Pancreas (tissue), 10 donors: Measurements from ENCODE around the gene TBC1D8. TPM values are rescaled to one million over a fixed set of nuclear protein-coding genes. Genes with fewer than 3 reads are reported as not detected.
A peak's percentile ranks its signal among the peaks of the same experiment; 100 is the strongest.

Source experiments
- ATAC-seq, 4 donors: fragments of 200-7000 bp; cut with Tn5 transposase; one replicate each; pipeline versions ENCODE4 v1.8.0 to v1.9.1; 2020; ENCODE audit warnings: mild to moderate bottlenecking in 4 of 4, moderate library complexity in 4 of 4
- DNase-seq, 6 donors: peaks; one replicate each; pipeline ENCODE4 v3.0.0-alpha.2; 2020
- FAIRE-seq: peaks from 2 replicates; lab custom pipeline; 2012; peaks lifted over from hg19 to GRCh38; lab: Jason Lieb, UNC
- H3K27ac ChIP-seq, 4 donors: fragments of 200-600 bp; sonication (generic); 1 replicate in 3 of 4; 2 replicates in 1 of 4; pipeline versions ENCODE4 v1.5.0 to v1.8.0; 2020
- H3K27me3 ChIP-seq, 4 donors: fragments of 200-600 bp; one replicate each; pipeline ENCODE4 v1.8.0; 2021
- H3K36me3 ChIP-seq, 3 donors: fragments of 200-600 bp; sonication (generic) in 1 of 3; one replicate each; pipeline versions ENCODE4 v1.5.0 to v1.8.0; 2020 to 2021
- H3K4me1 ChIP-seq, 3 donors: fragments of 200-600 bp; one replicate each; pipeline ENCODE4 v1.8.0; 2021
- H3K4me3 ChIP-seq, 4 donors: fragments of 200-600 bp; sonication (generic) in 2 of 4; one replicate each; pipeline versions ENCODE4 v1.5.0 to v1.8.0; 2020 to 2021
- H3K9me3 ChIP-seq, 4 donors: fragments of 200-600 bp; one replicate each; pipeline ENCODE4 v1.8.0; 2021
- WGBS, 2 donors: extraction: QIAGEN DNeasy Blood & Tissue Kit; methylation state at CpG; one replicate each; pipeline ENCODE4 v1.1.7; 2013; 5-methylcytosine and 5-hydroxymethylcytosine counted together
- intact Hi-C, 3 donors: fragments of 100-400 bp; cut with DNase I; formaldehyde crosslinking; loops; one replicate each; pipeline versions ENCODE4 v1.11.1 to v1.14.2; 2022
- polyA plus RNA-seq, 2 donors: library from polyadenylated mRNA; stranded (reverse); fragments of 200-250 nt; gene quantifications; one replicate each; pipeline ENCODE4 v1.2.3, GENCODE V29; 2013
- total RNA-seq, 6 donors: library from RNA; stranded (reverse); fragmentation: NEBNext Ultra II Directional in 4 of 6; extraction: Animal tissue kit (Norgen Biotek cat#: 25700) in 4 of 6; gene quantifications; one replicate each; pipeline versions ENCODE4 v1.2.1 to v1.2.4, GENCODE V29; 2021 to 2023
- TF ChIP-seq, protein P1 (sequence below), 4 donors: fragments of 200-600 bp; sonication (generic) in 3 of 4; IDR thresholded peaks; one replicate each; pipeline versions ENCODE4 v1.5.0 to v1.8.0; 2021; ENCODE audit warnings: antibody characterized with exemption in 4 of 4
- donor health status: healthy with polysubstance abuse.
- donor health status: DM: no; HTN: no; CAD: no; lungs with moderate emphysema.
- donor health status: DM: no; HTN: no; CAD: no.
- donor health status: control.
- donor health status: control.
- donor health status: Bipolar disorder and iron deficiency.
- donor health status: DM: yes; HTN: yes; CAD: no.
- donor health status: DM: no; HTN: no; CAD: no.
- donor health status: DM: no; HTN: no; CAD: no.
- donor health status: DM: yes; HTN: yes; CAD: no.

Gene TBC1D8
- total and polyA plus RNA-seq, 8 donors, result 21.3 to 46.2 (median 35.0) TPM

DNA sequence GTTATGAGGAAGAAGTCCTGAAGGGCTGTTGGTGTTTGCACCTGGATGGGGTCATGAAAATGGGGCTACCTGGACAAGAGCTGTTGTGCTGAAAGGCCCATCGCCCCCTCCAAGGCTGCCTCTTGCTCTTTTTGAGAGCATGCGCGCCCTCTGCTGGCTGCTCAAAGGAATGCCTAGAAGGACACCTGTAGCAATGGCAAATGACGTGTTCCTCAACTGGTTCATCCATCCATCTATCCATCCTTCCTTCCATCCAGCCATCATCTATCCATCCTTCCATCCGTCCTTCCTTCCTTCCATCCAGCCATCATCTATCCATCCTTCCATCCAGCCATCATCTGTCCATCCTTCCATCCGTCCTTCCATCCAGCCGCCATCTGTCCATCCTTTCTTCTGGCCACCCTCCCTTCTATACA is 166.3 kb downstream of the TBC1D8 start:
- WGBS, 2 donors, result 38 to 41% methylated on average over 7 of the region's 7 CpGs
- peak; percentile 78 to 94 (median 90) for ATAC-seq

GRCh38 chr2:100983684-100984310 is 167.4 kb downstream of the TBC1D8 start:
- intact Hi-C loops, result loop anchor here in 2 of 3 donors (5.0 to 10.0 kb wide), 3 partner anchors 249 to 371 kb away; no protein-coding TSS in a partner anchor
- WGBS, 2 donors, result 54 to 60% methylated on average over 11 of the region's 11 CpGs
- H3K4me1 ChIP-seq, result no peaks in the 10 kb centered on the region
- H3K27me3 ChIP-seq, result no peaks in the 10 kb centered on the region
- H3K36me3 ChIP-seq, result peaks cover 0 to 11% (median 5%) of the 10 kb centered on the region in 3 donors
- H3K4me3 ChIP-seq, result no peak overlapping the region
- TF ChIP-seq, protein P1, sequence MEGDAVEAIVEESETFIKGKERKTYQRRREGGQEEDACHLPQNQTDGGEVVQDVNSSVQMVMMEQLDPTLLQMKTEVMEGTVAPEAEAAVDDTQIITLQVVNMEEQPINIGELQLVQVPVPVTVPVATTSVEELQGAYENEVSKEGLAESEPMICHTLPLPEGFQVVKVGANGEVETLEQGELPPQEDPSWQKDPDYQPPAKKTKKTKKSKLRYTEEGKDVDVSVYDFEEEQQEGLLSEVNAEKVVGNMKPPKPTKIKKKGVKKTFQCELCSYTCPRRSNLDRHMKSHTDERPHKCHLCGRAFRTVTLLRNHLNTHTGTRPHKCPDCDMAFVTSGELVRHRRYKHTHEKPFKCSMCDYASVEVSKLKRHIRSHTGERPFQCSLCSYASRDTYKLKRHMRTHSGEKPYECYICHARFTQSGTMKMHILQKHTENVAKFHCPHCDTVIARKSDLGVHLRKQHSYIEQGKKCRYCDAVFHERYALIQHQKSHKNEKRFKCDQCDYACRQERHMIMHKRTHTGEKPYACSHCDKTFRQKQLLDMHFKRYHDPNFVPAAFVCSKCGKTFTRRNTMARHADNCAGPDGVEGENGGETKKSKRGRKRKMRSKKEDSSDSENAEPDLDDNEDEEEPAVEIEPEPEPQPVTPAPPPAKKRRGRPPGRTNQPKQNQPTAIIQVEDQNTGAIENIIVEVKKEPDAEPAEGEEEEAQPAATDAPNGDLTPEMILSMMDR (IDR thresholded peaks at IDR 0.05), result no peak
- H3K27ac ChIP-seq, result no peak overlapping the region
- DNase-seq, result no peak
- H3K9me3 ChIP-seq, result no peaks in the 10 kb centered on the region
- no peak for FAIRE-seq
- ATAC-seq, result peak in 3 of 4 donors; percentile 36 to 67 (median 62)

More for the DNA sequence above, 166.3 kb downstream of the TBC1D8 start:
- DNase-seq (peak; percentile 63 to 90 (median 80)), FAIRE-seq (no peak)
- peaks cover 0 to 6% (median 3%) of the 10 kb centered on the region in 3 donors for H3K36me3 ChIP-seq
- H3K4me1 ChIP-seq, result no peaks in the 10 kb centered on the region
- TF ChIP-seq, protein P1 (IDR thresholded peaks at IDR 0.05), result peak; percentile 76 to 81 (median 80)
- intact Hi-C loops, result loop anchor here in 2 of 3 donors (5.0 to 10.0 kb wide), 4 partner anchors 250 to 383 kb away; no protein-coding TSS in a partner anchor
- H3K27me3 ChIP-seq, result no peaks in the 10 kb centered on the region
- H3K4me3 ChIP-seq, result no peak overlapping the region
- no peak overlapping the region for H3K27ac ChIP-seq
- H3K9me3 ChIP-seq, result no peaks in the 10 kb centered on the region

GRCh38 chr2:100983201-100983600 is 168.0 kb downstream of the TBC1D8 start:
- 87 to 90% methylated on average over 11 to 12 of the region's 12 CpGs for WGBS, 2 donors
- intact Hi-C loops, result loop anchor here in 2 of 3 donors (5.0 to 10.0 kb wide), 3 partner anchors 248 to 371 kb away; no protein-coding TSS in a partner anchor
- ATAC-seq, result no peak
- Histone ChIP-seq H3K27ac (no peak overlapping the region), H3K4me3 (no peak overlapping the region), H3K27me3 (no peaks in the 10 kb centered on the region), H3K4me1 (no peaks in the 10 kb centered on the region), H3K36me3 (peaks cover 0 to 11% (median 9%) of the 10 kb centered on the region in 3 donors), H3K9me3 (no peaks in the 10 kb centered on the region)
- TF ChIP-seq, protein P1 (IDR thresholded peaks at IDR 0.05), result no peak
- FAIRE-seq, result no peak
- no peak for DNase-seq

DNA sequence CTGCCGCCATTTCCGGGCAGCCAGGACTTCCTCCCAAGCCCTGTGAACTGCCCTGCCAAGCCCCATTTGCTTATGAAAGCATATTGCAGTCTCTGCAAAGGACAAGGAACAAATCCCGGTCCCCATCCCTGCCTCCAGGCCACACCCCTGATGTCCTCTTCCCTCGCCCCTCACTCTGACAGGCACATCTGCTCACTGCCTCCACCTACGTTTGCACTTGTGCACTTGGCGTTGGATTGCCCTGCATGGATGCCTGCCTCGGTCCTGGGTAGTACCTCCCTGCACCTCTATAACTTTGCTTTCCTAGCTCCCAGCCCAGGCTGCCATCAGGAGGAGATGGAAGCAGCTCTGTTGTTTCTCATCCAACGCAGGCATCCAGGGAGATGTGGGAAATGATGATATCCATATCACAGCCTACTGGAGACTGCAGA is 168.7 kb downstream of the TBC1D8 start:
- peaks cover 0 to 16% (median 11%) of the 10 kb centered on the region in 3 donors for H3K36me3 ChIP-seq
- H3K4me3 ChIP-seq, result no peak overlapping the region
- TF ChIP-seq, protein P1 (IDR thresholded peaks at IDR 0.05), result no peak
- H3K9me3 ChIP-seq, result no peaks in the 10 kb centered on the region
- no peaks in the 10 kb centered on the region for H3K27me3 ChIP-seq
- FAIRE-seq (no peak), DNase-seq (no peak), ATAC-seq (no peak)
- no peak overlapping the region for H3K27ac ChIP-seq
- intact Hi-C loops, result loop anchor here in 2 of 3 donors (5.0 to 10.0 kb wide), 3 partner anchors 248 to 370 kb away; no protein-coding TSS in a partner anchor
- H3K4me1 ChIP-seq, result no peaks in the 10 kb centered on the region
- 76 to 82% methylated on average over 8 of the region's 8 CpGs for WGBS, 2 donors
